Neural progenitor cell (in vitro differentiated cells): ENCODE results near the gene PNMA8C.

Experiments used
- EZH2 ChIP-seq: fragments of 200-600 bp; sonication (generic); IDR thresholded peaks from 2 replicates; pipeline ENCODE4 v1.6.1; 2017; ENCODE audit warnings: antibody characterized with exemption, mild to moderate bottlenecking, moderate library complexity
- TF ChIP-seq, protein P1 (sequence below): fragments of 200-600 bp; sonication (generic); IDR thresholded peaks from 2 replicates; pipeline ENCODE4 v1.5.1; 2017; ENCODE audit warnings: antibody characterized with exemption, mild to moderate bottlenecking

DNA sequence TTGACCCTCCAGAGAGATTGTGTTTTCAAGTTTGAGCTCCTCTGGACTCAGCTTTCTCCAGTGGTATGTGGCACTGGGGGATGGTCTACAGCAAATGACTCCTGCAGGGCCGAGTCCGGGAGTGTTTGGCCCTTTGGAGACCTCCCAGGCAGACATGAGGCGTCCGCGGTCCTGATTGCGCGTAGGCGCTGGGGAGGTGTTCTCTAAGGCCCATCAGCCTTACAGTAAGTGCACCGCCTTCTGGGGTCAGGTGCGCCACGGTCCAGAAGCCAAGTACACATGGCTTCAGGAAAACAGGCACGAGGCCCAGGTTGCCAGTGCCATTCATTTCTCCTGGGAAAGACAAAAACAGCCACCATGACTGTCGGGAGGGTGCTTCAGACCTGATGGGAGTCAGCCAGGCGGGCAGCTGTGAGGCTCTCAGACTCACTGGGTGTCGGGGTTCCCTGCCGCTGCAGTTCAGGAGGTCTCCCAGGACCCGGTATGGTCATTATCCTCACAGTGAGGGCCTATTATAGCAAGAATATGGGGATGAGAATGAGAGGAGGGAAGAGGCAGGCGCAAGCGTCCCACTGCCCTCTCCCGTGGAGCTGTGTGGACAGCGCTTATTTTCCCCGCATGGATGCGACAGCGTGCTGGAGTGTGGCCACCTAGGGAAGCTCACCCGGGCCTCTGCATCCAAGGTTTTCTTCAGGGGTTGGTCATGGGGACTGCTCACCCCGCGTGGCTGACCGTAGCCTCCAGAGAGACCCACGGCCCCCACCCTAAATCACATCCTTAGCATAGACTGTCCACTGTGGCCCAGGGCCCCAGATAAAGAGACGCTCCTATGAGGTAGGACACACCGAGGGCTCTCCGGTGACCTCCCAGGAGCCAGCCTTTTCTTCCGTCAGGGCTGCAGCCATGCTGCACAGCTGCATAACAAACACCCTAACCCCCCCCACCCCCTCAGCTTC is 37.2 kb downstream of the PNMA8C start:
- TF ChIP-seq, protein P1, sequence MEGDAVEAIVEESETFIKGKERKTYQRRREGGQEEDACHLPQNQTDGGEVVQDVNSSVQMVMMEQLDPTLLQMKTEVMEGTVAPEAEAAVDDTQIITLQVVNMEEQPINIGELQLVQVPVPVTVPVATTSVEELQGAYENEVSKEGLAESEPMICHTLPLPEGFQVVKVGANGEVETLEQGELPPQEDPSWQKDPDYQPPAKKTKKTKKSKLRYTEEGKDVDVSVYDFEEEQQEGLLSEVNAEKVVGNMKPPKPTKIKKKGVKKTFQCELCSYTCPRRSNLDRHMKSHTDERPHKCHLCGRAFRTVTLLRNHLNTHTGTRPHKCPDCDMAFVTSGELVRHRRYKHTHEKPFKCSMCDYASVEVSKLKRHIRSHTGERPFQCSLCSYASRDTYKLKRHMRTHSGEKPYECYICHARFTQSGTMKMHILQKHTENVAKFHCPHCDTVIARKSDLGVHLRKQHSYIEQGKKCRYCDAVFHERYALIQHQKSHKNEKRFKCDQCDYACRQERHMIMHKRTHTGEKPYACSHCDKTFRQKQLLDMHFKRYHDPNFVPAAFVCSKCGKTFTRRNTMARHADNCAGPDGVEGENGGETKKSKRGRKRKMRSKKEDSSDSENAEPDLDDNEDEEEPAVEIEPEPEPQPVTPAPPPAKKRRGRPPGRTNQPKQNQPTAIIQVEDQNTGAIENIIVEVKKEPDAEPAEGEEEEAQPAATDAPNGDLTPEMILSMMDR, result no peak
- no peak for TF ChIP-seq EZH2
